IMR-90 (cell line): ENCODE data around the gene MAMDC4.

Source experiments
- MAZ ChIP-seq: IDR thresholded peaks from 2 replicates; pipeline ENCODE4 v1.6.1; 2012; ENCODE audit warnings: low read depth, mild to moderate bottlenecking, low read length, improper control_type of control experiment, moderate library complexity, borderline replicate concordance
- MXI1 ChIP-seq: IDR thresholded peaks from 2 replicates; pipeline ENCODE4 v1.6.1; 2012; ENCODE audit warnings: low read depth, mild to moderate bottlenecking, low read length, moderate library complexity, borderline replicate concordance
- POLR2A ChIP-seq: IDR thresholded peaks from 2 replicates; pipeline ENCODE4 v1.6.1; 2012; ENCODE audit warnings: mild to moderate bottlenecking, low read depth, low read length
- RAD21 ChIP-seq: IDR thresholded peaks from 2 replicates; pipeline ENCODE4 v1.6.1; 2012; ENCODE audit warnings: low read length, improper control_type of control experiment
- USF2 ChIP-seq: fragments of 150-350 bp; IDR thresholded peaks from 2 replicates; pipeline ENCODE4 v1.6.1; 2017; ENCODE audit warnings: mild to moderate bottlenecking, antibody characterized with exemption, low read length, low read depth
- TF ChIP-seq, protein P1 (sequence below): fragments of 150-350 bp; IDR thresholded peaks from 2 replicates; pipeline ENCODE4 v1.6.1; 2016; ENCODE audit warnings: low read depth, mild to moderate bottlenecking, low read length, moderate library complexity, borderline replicate concordance
- TF ChIP-seq, protein P2 (sequence below): conservative IDR thresholded peaks from 2 replicates; pipeline ENCODE4 v1.5.1; 2012; ENCODE audit warnings: mild to moderate bottlenecking, low read depth, low read length, improper control_type of control experiment

GRCh38 chr9:136906266-136906665 lies 54.1 kb downstream of the MAMDC4 start:
- TF ChIP-seq, protein P1, sequence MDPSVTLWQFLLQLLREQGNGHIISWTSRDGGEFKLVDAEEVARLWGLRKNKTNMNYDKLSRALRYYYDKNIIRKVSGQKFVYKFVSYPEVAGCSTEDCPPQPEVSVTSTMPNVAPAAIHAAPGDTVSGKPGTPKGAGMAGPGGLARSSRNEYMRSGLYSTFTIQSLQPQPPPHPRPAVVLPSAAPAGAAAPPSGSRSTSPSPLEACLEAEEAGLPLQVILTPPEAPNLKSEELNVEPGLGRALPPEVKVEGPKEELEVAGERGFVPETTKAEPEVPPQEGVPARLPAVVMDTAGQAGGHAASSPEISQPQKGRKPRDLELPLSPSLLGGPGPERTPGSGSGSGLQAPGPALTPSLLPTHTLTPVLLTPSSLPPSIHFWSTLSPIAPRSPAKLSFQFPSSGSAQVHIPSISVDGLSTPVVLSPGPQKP, result no peak
- TF ChIP-seq, protein P2, sequence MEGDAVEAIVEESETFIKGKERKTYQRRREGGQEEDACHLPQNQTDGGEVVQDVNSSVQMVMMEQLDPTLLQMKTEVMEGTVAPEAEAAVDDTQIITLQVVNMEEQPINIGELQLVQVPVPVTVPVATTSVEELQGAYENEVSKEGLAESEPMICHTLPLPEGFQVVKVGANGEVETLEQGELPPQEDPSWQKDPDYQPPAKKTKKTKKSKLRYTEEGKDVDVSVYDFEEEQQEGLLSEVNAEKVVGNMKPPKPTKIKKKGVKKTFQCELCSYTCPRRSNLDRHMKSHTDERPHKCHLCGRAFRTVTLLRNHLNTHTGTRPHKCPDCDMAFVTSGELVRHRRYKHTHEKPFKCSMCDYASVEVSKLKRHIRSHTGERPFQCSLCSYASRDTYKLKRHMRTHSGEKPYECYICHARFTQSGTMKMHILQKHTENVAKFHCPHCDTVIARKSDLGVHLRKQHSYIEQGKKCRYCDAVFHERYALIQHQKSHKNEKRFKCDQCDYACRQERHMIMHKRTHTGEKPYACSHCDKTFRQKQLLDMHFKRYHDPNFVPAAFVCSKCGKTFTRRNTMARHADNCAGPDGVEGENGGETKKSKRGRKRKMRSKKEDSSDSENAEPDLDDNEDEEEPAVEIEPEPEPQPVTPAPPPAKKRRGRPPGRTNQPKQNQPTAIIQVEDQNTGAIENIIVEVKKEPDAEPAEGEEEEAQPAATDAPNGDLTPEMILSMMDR, result no peak
- no peak for TF ChIP-seq POLR2A
- no peak for TF ChIP-seq RAD21
- no peak for TF ChIP-seq MAZ
- no peak for TF ChIP-seq MXI1
- TF ChIP-seq USF2, result no peak
